GM19324 (cell line): Measurements from ENCODE around the gene AGR3.

ENCODE experiments used
- ATAC-seq: cut with Tn5 transposase; IDR thresholded peaks from one replicate; pipeline ENCODE4 v1.9.1; 2021; ENCODE audit warnings: mild to moderate bottlenecking, moderate library complexity; ENCODE audit not compliant: unreplicated experiment, low FRiP score

AGR3 gene

GRCh38 chr7:16838891-16839290 is 42.9 kb downstream of the AGR3 start:
- no peak for ATAC-seq

- no peak for ATAC-seq
Observed at GRCh38 chr7:16838386-16838785, 43.4 kb downstream of the AGR3 start.

GRCh38 chr7:16836481-16836880 is 45.3 kb downstream of the AGR3 start:
- ATAC-seq: no peak

- ATAC-seq: no peak
Observed at GRCh38 chr7:16833373-16833772, 48.4 kb downstream of the AGR3 start.

GRCh38 chr7:16826060-16826459 is 55.7 kb downstream of the AGR3 start:
- ATAC-seq: no peak

GRCh38 chr7:16822029-16822428 is 59.8 kb downstream of the AGR3 start:
- no peak for ATAC-seq

GRCh38 chr7:16818732-16819131 is 63.1 kb downstream of the AGR3 start:
- no peak for ATAC-seq

- ATAC-seq: no peak
Observed at GRCh38 chr7:16817536-16817935, 64.2 kb downstream of the AGR3 start.

- ATAC-seq: no peak
Observed at GRCh38 chr7:16816824-16817223, 65.0 kb downstream of the AGR3 start.

GRCh38 chr7:16815001-16815400 is 66.8 kb downstream of the AGR3 start:
- no peak for ATAC-seq

GRCh38 chr7:16813232-16813616 is 68.6 kb downstream of the AGR3 start:
- ATAC-seq: no peak

- ATAC-seq: no peak
Observed at GRCh38 chr7:16812542-16813231, 69.1 kb downstream of the AGR3 start.

GRCh38 chr7:16811551-16811950 is 70.2 kb downstream of the AGR3 start:
- no peak for ATAC-seq

GRCh38 chr7:16810573-16810972 is 71.2 kb downstream of the AGR3 start:
- no peak for ATAC-seq

- ATAC-seq: no peak
Observed at GRCh38 chr7:16810112-16810511, 71.7 kb downstream of the AGR3 start.
